HepG2 (cell line): ENCODE measurements around the gene NRAS. TPM values are rescaled to one million over a fixed set of nuclear protein-coding genes. Genes with fewer than 3 reads are reported as not detected.

ENCODE experiments used
- ATF7-NPFF ChIP-seq: sonication (generic); formaldehyde crosslinking; IDR thresholded peaks from 2 replicates; pipeline ENCODE4 v1.8.1; 2023; ENCODE audit warnings: mild to moderate bottlenecking, low read depth, missing genetic modification reagents, moderate library complexity
- BCL6 ChIP-seq: IDR thresholded peaks from 2 replicates; pipeline ENCODE4 v1.6.1; 2016; ENCODE audit warnings: missing genetic modification reagents, missing compliant biosample characterization
- CREBL2 ChIP-seq: sonication (generic); formaldehyde crosslinking; IDR thresholded peaks from 2 replicates; pipeline ENCODE4 v1.8.1; 2023; ENCODE audit warnings: missing genetic modification reagents, mild to moderate bottlenecking, borderline replicate concordance
- CTCF ChIP-seq: sonication (generic); formaldehyde crosslinking; IDR thresholded peaks from 2 replicates; pipeline ENCODE4 v1.5.0; 2020; ENCODE audit warnings: mild to moderate bottlenecking, missing genetic modification reagents, moderate library complexity
- GZF1 ChIP-seq: sonication (generic); formaldehyde crosslinking; IDR thresholded peaks from 2 replicates; pipeline ENCODE4 v1.5.1; 2020; ENCODE audit warnings: mild to moderate bottlenecking, missing genetic modification reagents
- ISX ChIP-seq: sonication (generic); formaldehyde crosslinking; conservative IDR thresholded peaks from 2 replicates; pipeline ENCODE4 v1.5.0; 2020; ENCODE audit warnings: missing genetic modification reagents
- KLF12 ChIP-seq: sonication (generic); formaldehyde crosslinking; IDR thresholded peaks from 2 replicates; pipeline ENCODE4 v1.4.0; 2020; ENCODE audit warnings: missing genetic modification reagents, borderline replicate concordance
- LBX2 ChIP-seq: sonication (generic); formaldehyde crosslinking; IDR thresholded peaks from 2 replicates; pipeline ENCODE4 v1.5.0; 2020; ENCODE audit warnings: missing genetic modification reagents, mild to moderate bottlenecking, borderline replicate concordance
- MEIS2 ChIP-seq: sonication (generic); formaldehyde crosslinking; IDR thresholded peaks from 2 replicates; pipeline ENCODE4 v1.9.0; 2021; ENCODE audit warnings: mild to moderate bottlenecking, missing genetic modification reagents
- MNT ChIP-seq: fragments of 450-650 bp; IDR thresholded peaks from 2 replicates; pipeline ENCODE4 v1.6.1; 2016
- MXD4 ChIP-seq: IDR thresholded peaks from 2 replicates; pipeline ENCODE4 v1.6.1; 2016; ENCODE audit warnings: mild to moderate bottlenecking, missing biosample characterization, missing genetic modification reagents
- NCOA2 ChIP-seq: sonication (generic); formaldehyde crosslinking; IDR thresholded peaks from 2 replicates; pipeline ENCODE4 v1.8.0; 2022; ENCODE audit warnings: inconsistent platforms
- NFE2L1 ChIP-seq: sonication (generic); formaldehyde crosslinking; IDR thresholded peaks from 2 replicates; pipeline ENCODE4 v1.4.0; 2020; ENCODE audit warnings: missing genetic modification reagents, mild to moderate bottlenecking, borderline replicate concordance
- REXO4 ChIP-seq: sonication (generic); formaldehyde crosslinking; IDR thresholded peaks from 2 replicates; pipeline ENCODE4 v1.8.0; 2022; ENCODE audit warnings: missing genetic modification reagents, mild to moderate bottlenecking, borderline replicate concordance
- SETDB1 ChIP-seq: sonication (generic); formaldehyde crosslinking; IDR thresholded peaks from 2 replicates; pipeline ENCODE4 v1.5.1; 2020; ENCODE audit warnings: missing genetic modification reagents, mild to moderate bottlenecking, borderline replicate concordance
- SPEN ChIP-seq: sonication (generic); formaldehyde crosslinking; IDR thresholded peaks from 2 replicates; pipeline ENCODE4 v1.5.1; 2020; ENCODE audit warnings: low read depth, mild to moderate bottlenecking, missing genetic modification reagents
- ZIK1 ChIP-seq: sonication (generic); formaldehyde crosslinking; IDR thresholded peaks from 2 replicates; pipeline ENCODE4 v1.5.0; 2020; ENCODE audit warnings: mild to moderate bottlenecking, low read depth, missing genetic modification reagents, borderline replicate concordance
- ZNF205 ChIP-seq: IDR thresholded peaks from 2 replicates; pipeline ENCODE4 v1.6.1; 2018; ENCODE audit warnings: missing biosample characterization, missing genetic modification reagents
- ZNF264 ChIP-seq: sonication (generic); formaldehyde crosslinking; IDR thresholded peaks from 2 replicates; pipeline ENCODE4 v1.4.0; 2020; ENCODE audit warnings: missing genetic modification reagents
- ZNF792 ChIP-seq: IDR thresholded peaks from 2 replicates; pipeline ENCODE4 v1.6.1; 2016
- polyA plus RNA-seq, 8 experiments: library from polyadenylated mRNA; depleted of rRNA in 3 of 8; stranded (reverse) in 7 of 8; unstranded in 1 of 8; fragments of >200 nt; fragmentation: Illumina TruSeq in 4 of 8; extraction: Trizol in 4 of 8; gene quantifications; 2 replicates each; pipeline versions ENCODE4 v1.2.1 to v1.2.3, GENCODE V29; 2011 to 2016; ENCODE audit warnings: low read depth in 4 of 8, missing spikeins in 1 of 8, mixed read lengths in 1 of 8; ENCODE audit not compliant: insufficient read depth in 1 of 8
- total RNA-seq, 5 experiments: library from RNA; depleted of rRNA; stranded (reverse); fragments of >200 nt; fragmentation: Illumina TruSeq; extraction: Trizol; gene quantifications; 2 replicates each; pipeline ENCODE4 v1.2.3, GENCODE V29; 2016; ENCODE audit warnings: low read depth in 1 of 5
- TF ChIP-seq, protein P1 (sequence below): sonication (generic); formaldehyde crosslinking; IDR thresholded peaks from 2 replicates; pipeline ENCODE4 v1.9.0; 2022; ENCODE audit warnings: missing genetic modification reagents, mild to moderate bottlenecking, borderline replicate concordance
- TF ChIP-seq, protein P2 (sequence below): IDR thresholded peaks from 2 replicates; pipeline ENCODE4 v1.6.1; 2016; ENCODE audit warnings: mild to moderate bottlenecking

The NRAS gene
- total and polyA plus RNA-seq, 2 of the 13 experiments (the other 11 are each of a cell fraction or from before 2014, with no cell fraction given) = 38.6 to 58.8 TPM

- 0 out of 2 replicates have a peak, but pooled peaks have one; percentile 81 for TF ChIP-seq LBX2 (CRISPR knock-in tag)
- peak; percentile 28; the same call in 1 of the 2 replicates for TF ChIP-seq ZNF205 (CRISPR knock-in tag)
- TF ChIP-seq, protein P1, sequence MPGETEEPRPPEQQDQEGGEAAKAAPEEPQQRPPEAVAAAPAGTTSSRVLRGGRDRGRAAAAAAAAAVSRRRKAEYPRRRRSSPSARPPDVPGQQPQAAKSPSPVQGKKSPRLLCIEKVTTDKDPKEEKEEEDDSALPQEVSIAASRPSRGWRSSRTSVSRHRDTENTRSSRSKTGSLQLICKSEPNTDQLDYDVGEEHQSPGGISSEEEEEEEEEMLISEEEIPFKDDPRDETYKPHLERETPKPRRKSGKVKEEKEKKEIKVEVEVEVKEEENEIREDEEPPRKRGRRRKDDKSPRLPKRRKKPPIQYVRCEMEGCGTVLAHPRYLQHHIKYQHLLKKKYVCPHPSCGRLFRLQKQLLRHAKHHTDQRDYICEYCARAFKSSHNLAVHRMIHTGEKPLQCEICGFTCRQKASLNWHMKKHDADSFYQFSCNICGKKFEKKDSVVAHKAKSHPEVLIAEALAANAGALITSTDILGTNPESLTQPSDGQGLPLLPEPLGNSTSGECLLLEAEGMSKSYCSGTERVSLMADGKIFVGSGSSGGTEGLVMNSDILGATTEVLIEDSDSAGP (CRISPR knock-in tag) = peak; percentile 87; the same call in 1 of the 2 replicates
- TF ChIP-seq SPEN = peak; percentile 79
- peak; percentile 64 for TF ChIP-seq MNT
- TF ChIP-seq REXO4 (CRISPR knock-in tag) = no peak
- no peak for TF ChIP-seq ISX (CRISPR knock-in tag)
- no peak for TF ChIP-seq ZIK1 (CRISPR knock-in tag)
- TF ChIP-seq NFE2L1 (CRISPR knock-in tag) = no peak; the same call in 1 of the 2 replicates
- peak; percentile 36; the same call in 1 of the 2 replicates for TF ChIP-seq KLF12 (CRISPR knock-in tag)
- TF ChIP-seq NCOA2 (CRISPR knock-in tag) = peak; percentile 39; the same call in 1 of the 2 replicates
- TF ChIP-seq ZNF792 (CRISPR knock-in tag) = peak; percentile 54
- TF ChIP-seq MEIS2 = peak; percentile 9; the same call in 1 of the 2 replicates
- TF ChIP-seq CTCF = peak; percentile 66
- peak; percentile 76; the same call in 1 of the 2 replicates for TF ChIP-seq GZF1 (CRISPR knock-in tag)
- peak; percentile 28; the same call in 1 of the 2 replicates for TF ChIP-seq MXD4 (CRISPR knock-in tag)
- no peak for TF ChIP-seq SETDB1 (CRISPR knock-in tag)
- peak; percentile 84; the same call in 1 of the 2 replicates for TF ChIP-seq CREBL2 (CRISPR knock-in tag)
- TF ChIP-seq BCL6 (CRISPR knock-in tag) = 0 out of 2 replicates have a peak, but pooled peaks have one; percentile 6
- TF ChIP-seq, protein P2, sequence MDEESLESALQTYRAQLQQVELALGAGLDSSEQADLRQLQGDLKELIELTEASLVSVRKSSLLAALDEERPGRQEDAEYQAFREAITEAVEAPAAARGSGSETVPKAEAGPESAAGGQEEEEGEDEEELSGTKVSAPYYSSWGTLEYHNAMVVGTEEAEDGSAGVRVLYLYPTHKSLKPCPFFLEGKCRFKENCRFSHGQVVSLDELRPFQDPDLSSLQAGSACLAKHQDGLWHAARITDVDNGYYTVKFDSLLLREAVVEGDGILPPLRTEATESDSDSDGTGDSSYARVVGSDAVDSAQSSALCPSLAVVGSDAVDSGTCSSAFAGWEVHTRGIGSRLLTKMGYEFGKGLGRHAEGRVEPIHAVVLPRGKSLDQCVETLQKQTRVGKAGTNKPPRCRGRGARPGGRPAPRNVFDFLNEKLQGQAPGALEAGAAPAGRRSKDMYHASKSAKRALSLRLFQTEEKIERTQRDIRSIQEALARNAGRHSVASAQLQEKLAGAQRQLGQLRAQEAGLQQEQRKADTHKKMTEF (CRISPR knock-in tag) = peak; percentile 25; the same call in 1 of the 2 replicates
- no peak for TF ChIP-seq ZNF264 (CRISPR knock-in tag)
- peak; percentile 41; the same call in 1 of the 2 replicates for TF ChIP-seq ATF7-NPFF (CRISPR knock-in tag)
These were observed 41.1 kb upstream of the NRAS start, which contains the start of gene CSDE1 (continued) for GRCh38 chr1:114757455-114758255.
